T-helper 17 cell (primary cell): ENCODE measurements around the gene MCTP1. TPM values are rescaled to one million over a fixed set of nuclear protein-coding genes. Genes with fewer than 3 reads are reported as not detected.
A peak's percentile ranks its signal among the peaks of the same experiment; 100 is the strongest.
"Not testable (repeated sequence)": the region's sequence is repeated elsewhere in the genome, so short reads cannot be mapped to it uniquely, and the experiment has no call there.

Source experiments
- ATAC-seq: fragments of 150-1000 bp; cut with Tn5 transposase; 2 replicates; pipeline ENCODE4 v1.10.0; 2021; ENCODE audit warnings: mild to moderate bottlenecking, moderate library complexity
- DNase-seq, 3 donors: peaks; one replicate each; pipeline versions ENCODE4 v3.0.0 to v3.0.0-alpha.2; 2020 to 2021
- H3K9me3 ChIP-seq: one replicate; pipeline ENCODE4 v1.7.0; 2013; ENCODE audit warnings: low read length, mild to moderate bottlenecking; ENCODE audit not compliant: control insufficient read depth, poor library complexity, severe bottlenecking
- H3K27ac Mint-ChIP-seq: one replicate; pipeline ENCODE4 v1.8.0; 2022; ENCODE audit warnings: mild to moderate bottlenecking, moderate library complexity, mixed read lengths
- H3K27me3 Mint-ChIP-seq: one replicate; pipeline ENCODE4 v1.8.0; 2022; ENCODE audit warnings: mixed read lengths
- H3K36me3 Mint-ChIP-seq: one replicate; pipeline ENCODE4 v1.8.0; 2022; ENCODE audit warnings: low read depth, mixed read lengths
- H3K4me1 Mint-ChIP-seq: one replicate; pipeline ENCODE4 v1.8.0; 2022; ENCODE audit warnings: mild to moderate bottlenecking, mixed read lengths
- H3K4me3 Mint-ChIP-seq: one replicate; pipeline ENCODE4 v1.8.0; 2022; ENCODE audit warnings: mild to moderate bottlenecking, moderate library complexity, mixed read lengths
- total RNA-seq, 4 donors: library from RNA in 2 of 4; stranded (reverse) in 2 of 4; gene quantifications; one replicate each; pipeline ENCODE4 v1.2.3 and lab custom pipeline; 2022 to 2026

The MCTP1 gene
- total RNA-seq, 2 donors from 2014 or later, result 2.0 to 14.8 TPM

DNA sequence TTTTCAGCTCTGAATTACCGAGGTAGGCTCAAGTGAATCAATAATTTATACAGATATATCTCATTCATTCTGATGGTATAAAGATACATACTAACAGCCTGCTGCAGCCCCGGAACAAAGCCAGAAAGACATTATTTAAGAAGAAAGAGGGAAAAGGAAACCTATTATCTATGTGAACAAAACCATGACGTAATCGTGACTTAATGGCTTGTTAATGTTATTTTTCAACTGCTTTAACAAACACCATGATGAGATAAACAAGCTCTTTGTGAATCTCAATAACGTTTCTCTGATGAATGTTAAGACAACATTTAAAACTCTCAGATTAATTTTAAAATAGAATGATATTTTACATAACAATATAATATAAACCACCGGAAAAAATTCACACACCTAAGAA is 429.4 kb downstream of the MCTP1 start:
- H3K27me3 Mint-ChIP-seq, result peaks cover 14% of the 10 kb centered on the region
- H3K36me3 Mint-ChIP-seq, result no peaks in the 10 kb centered on the region
- no peak overlapping the region for H3K4me3 Mint-ChIP-seq
- no peak overlapping the region for H3K27ac Mint-ChIP-seq
- DNase-seq, result no peak
- no peaks in the 10 kb centered on the region for H3K4me1 Mint-ChIP-seq
- H3K9me3 ChIP-seq, result no peaks in the 10 kb centered on the region
- no peak for ATAC-seq

DNA sequence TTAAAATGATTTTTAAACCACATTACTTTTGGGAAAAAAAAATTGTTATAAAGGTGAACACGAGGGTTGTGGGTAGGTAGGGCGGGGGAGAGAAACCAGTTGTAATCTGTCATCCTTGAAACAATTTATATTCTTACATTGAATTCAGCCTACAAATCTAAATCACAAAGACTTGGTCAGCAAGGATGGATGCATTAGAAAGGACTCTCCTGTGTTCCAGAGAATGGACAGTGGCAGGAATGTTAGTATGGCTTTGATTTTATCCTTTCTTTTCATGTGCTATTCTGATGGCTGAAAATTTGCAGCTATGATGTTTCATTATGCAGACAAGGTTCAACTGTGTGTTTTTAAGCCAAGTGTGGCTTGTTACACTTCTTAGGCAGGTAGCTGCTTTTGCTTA is 431.8 kb downstream of the MCTP1 start:
- DNase-seq, result no peak
- ATAC-seq, result no peak
- Mint-ChIP-seq H3K27ac (no peak overlapping the region), H3K4me3 (no peak overlapping the region), H3K4me1 (peaks cover 4% of the 10 kb centered on the region), H3K27me3 (peaks cover 10% of the 10 kb centered on the region), H3K36me3 (no peaks in the 10 kb centered on the region)
- no peaks in the 10 kb centered on the region for H3K9me3 ChIP-seq

DNA sequence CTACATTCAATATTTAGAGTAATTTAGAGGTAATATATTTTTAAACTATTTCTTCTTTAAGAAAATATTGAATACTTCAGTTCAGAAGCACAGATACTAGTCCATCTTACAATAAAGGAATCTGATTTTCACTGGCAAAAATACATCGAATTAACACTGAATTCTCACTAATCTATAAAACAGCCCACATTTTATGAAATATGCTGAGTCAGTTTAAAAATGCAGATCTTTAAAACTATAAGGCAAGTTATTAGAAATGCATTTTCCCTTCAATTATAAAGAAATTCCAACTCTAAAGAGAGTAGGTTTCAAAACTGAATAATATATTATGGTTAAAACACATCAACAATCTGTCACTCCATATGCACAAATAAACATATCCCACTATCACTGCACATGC is 433.9 kb downstream of the MCTP1 start:
- Mint-ChIP-seq H3K4me1 (peaks cover 12% of the 10 kb centered on the region), H3K27ac (no peak overlapping the region), H3K4me3 (no peak overlapping the region), H3K36me3 (no peaks in the 10 kb centered on the region), H3K27me3 (peaks cover 24% of the 10 kb centered on the region)
- H3K9me3 ChIP-seq, result no peaks in the 10 kb centered on the region
- ATAC-seq, result no peak
- no peak for DNase-seq

DNA sequence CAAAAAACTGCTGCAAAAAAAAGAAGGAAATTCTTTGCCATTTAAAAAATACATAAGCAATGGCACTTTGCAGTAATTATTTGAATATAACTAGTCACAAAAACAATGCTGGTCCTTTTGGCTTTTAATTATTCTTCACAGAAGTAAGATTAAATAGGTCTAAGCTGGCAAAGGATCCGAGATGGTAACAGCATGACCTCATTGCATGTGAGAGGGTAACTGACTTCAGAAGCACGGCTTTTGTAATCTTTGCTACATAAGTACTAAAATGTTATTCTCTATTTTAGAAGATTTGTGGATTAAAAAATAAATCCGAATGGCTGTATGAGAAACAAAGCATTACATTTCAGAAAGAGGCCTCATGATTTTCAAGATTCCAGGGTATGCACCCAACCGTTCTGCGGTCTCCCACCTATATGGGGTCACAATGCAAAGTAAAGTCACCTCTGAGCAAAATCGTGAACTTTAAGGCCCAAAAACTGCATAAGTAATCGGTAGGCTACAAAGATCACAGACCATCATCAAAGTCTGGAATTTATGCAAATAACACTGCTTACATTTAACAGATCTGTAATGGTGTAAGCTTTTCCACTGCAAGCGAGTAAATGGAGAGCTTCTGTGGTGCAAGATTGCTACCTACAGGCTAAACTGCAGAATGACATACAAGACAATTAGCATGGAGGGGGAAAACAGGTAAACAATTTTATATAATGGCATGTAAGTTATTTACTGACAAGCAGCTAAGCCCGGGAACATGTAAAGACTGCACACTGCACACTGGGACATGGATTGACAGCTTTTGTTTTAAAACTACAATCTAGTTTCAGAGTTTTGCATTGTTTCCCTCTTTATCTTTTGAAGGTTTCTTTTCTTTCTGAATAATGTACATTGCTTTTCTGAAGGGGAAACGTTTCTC is 434.8 kb downstream of the MCTP1 start:
- ATAC-seq (peak; percentile 86), DNase-seq (no peak)
- Mint-ChIP-seq H3K4me1 (peaks cover 13% of the 10 kb centered on the region), H3K27ac (no peak overlapping the region), H3K27me3 (peaks cover 24% of the 10 kb centered on the region), H3K36me3 (no peaks in the 10 kb centered on the region), H3K4me3 (no peak overlapping the region)
- H3K9me3 ChIP-seq, result no peaks in the 10 kb centered on the region

DNA sequence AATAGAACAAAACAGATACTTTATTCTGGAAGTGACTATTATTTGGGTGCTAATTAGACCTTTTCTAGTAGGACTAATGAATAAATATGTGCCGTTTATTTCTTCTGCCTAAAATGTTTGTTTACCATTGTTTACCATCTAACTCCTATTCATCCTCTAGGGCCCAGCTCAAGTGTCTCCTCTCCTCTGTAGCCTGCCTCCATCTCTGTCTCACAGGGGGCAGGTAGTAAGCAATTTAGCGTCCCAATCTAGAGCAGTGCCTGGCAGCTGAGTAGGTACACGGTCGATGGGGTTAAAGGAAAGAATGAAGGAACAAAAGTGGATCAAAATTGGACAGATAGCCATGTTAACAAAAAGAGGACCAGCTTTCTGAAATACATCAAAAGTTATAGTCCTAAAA is 435.6 kb downstream of the MCTP1 start:
- DNase-seq, result no peak
- H3K9me3 ChIP-seq, result no peaks in the 10 kb centered on the region
- no peaks in the 10 kb centered on the region for H3K36me3 Mint-ChIP-seq
- no peak for ATAC-seq
- no peak overlapping the region for H3K4me3 Mint-ChIP-seq
- peaks cover 13% of the 10 kb centered on the region for H3K4me1 Mint-ChIP-seq
- peaks cover 24% of the 10 kb centered on the region for H3K27me3 Mint-ChIP-seq
- H3K27ac Mint-ChIP-seq, result no peak overlapping the region

DNA sequence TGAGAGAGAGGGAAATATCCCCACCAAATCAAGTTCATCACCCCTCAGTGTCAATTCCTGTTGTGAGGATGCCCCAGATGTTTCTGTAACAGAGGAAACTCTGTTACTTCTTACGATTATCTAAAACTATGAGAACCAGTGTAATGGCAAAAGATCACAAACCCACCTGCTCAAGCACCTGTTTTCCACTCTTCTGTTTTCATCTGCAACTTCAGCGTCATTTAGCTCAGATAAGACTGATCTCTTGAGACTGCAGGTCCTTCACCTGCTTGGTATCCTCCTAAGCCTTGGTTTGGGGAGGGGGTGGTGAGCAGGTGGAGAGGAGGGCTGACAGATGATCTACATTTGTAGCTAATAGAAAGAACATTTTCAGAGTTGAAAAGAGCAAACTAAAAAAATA is 437.2 kb downstream of the MCTP1 start:
- Mint-ChIP-seq H3K4me3 (no peak overlapping the region), H3K4me1 (peaks cover 13% of the 10 kb centered on the region), H3K27ac (peak overlapping the region; percentile 59), H3K36me3 (peaks cover 4% of the 10 kb centered on the region), H3K27me3 (peaks cover 34% of the 10 kb centered on the region)
- no peaks in the 10 kb centered on the region for H3K9me3 ChIP-seq
- DNase-seq (no peak), ATAC-seq (no peak)

DNA sequence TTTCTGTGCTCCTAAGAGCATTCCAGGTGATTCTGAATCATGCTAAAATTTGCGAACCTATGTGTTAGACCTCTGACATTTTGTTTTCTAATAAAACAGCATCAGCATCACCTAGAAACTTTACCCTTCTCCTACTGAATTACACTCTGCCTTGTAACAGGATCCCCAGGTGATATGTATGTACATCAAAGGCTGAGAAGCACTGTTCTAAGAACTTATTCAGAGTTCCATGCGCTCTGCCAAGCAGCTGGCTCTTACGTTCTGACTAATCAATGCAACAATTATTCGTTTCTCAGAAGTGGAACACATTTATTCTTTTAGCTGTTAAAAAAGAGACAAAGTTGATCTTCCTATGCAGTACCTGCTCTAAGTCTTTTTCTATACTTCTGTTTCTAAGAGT is 437.9 kb downstream of the MCTP1 start:
- peaks cover 13% of the 10 kb centered on the region for H3K4me1 Mint-ChIP-seq
- H3K36me3 Mint-ChIP-seq, result peaks cover 4% of the 10 kb centered on the region
- DNase-seq, result no peak
- no peak overlapping the region for H3K4me3 Mint-ChIP-seq
- no peak for ATAC-seq
- no peaks in the 10 kb centered on the region for H3K9me3 ChIP-seq
- H3K27ac Mint-ChIP-seq, result peak overlapping the region; percentile 59
- peaks cover 34% of the 10 kb centered on the region for H3K27me3 Mint-ChIP-seq

DNA sequence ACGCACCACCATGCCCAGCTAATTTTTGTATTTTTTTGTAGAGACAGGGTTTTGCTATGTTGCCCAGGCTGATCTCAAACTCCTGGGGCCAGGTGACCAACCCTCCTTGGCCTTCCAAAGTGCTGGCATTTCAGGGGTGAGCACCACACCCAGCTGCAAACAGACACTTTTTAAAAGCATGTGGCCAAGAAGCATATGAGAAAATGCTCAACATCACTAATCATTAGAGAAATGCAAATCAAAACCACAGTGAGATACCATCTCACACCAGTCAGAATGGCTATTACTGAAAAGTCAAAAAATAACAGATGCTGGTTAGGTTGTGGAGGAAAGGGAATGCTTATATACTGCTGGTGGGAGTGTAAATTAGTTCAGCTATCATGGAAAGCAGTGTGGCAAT is 439.2 kb downstream of the MCTP1 start:
- Mint-ChIP-seq H3K27me3 (peaks cover 37% of the 10 kb centered on the region), H3K27ac (peak overlapping the region; percentile 29), H3K4me1 (peaks cover 13% of the 10 kb centered on the region)
- H3K4me3 Mint-ChIP-seq, H3K36me3 Mint-ChIP-seq, H3K9me3 ChIP-seq, DNase-seq, ATAC-seq: not testable (repeated sequence)

DNA sequence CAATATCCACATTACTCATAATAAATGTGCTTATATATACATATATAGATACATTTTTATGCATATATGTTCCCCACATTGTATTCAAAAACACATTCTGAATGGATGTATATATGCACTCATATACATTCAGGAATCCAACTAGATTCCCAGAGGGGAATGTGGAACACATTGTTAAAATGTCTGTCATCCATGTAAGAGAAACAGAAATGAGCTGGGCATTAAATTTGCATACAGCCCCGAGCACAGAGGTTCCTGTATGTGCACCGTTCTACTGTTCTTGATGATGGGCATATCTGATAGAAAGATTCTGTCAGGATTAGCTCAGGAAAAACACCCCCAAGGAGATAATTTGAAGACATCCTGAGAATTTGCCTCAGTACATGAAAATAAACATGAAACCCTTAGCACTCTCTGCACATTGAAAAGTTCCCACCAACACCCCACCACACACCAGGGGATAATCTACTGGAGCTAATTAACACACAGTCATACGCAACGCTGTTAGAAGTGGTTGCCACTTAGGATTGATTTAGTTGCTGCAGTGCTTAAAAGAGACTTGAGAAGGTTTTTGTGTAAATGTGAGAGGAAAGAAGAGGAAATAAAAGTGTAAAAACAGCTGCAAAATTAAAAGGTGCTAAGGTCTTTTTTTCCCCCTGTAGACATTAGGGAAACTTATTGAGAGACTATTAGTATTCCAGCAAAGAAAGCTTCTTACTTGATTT is 443.1 kb downstream of the MCTP1 start:
- peaks cover 32% of the 10 kb centered on the region for H3K27me3 Mint-ChIP-seq
- H3K36me3 Mint-ChIP-seq, result peaks cover 4% of the 10 kb centered on the region
- DNase-seq (no peak), ATAC-seq (no peak)
- no peak overlapping the region for H3K27ac Mint-ChIP-seq
- H3K4me1 Mint-ChIP-seq, result peaks cover 4% of the 10 kb centered on the region
- no peaks in the 10 kb centered on the region for H3K9me3 ChIP-seq
- H3K4me3 Mint-ChIP-seq, result no peak overlapping the region

DNA sequence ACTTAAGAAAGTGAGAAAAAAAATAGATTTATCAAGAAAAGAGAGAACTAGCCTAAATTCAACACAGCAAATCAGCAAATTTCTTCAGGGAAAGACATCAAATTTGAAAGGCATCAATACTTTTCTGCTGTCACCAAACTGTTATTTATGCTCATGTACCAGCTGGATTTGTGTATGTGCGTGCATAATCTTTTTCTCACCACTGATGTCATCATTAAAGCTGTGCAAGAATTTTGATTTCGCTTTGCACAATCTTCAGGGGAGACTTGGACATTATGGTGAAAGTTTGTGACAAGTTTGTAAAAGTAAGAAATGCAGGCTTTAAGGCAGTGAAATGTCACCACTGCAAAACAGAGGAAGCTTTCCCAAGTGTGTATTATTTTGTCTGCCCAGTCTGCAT is 451.0 kb downstream of the MCTP1 start:
- ATAC-seq, result no peak
- H3K27ac Mint-ChIP-seq, result no peak overlapping the region

DNA sequence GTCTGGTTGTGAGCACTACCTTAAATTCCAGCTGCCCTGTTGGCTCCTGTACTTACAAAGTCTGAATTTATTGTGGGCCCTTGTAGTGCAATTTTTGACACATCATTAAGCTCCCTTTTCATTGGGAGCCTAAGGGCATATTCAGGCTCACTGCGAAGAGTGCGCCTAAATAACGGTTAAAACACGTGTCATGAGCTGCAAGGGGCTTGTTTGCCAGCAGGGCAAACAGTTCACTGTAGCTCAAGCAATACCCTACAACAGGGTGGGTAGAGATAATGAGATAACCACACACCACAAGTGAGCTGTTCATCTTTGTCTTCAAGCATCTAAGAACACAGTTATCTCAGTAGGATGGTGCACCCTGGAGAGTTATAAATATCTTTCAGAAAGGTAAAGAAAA is 452.2 kb downstream of the MCTP1 start:
- ATAC-seq, result no peak
- no peak overlapping the region for H3K4me3 Mint-ChIP-seq
- no peaks in the 10 kb centered on the region for H3K9me3 ChIP-seq

More for the DNA sequence above, 451.0 kb downstream of the MCTP1 start:
- no peaks in the 10 kb centered on the region for H3K9me3 ChIP-seq
- Mint-ChIP-seq H3K4me1 (no peaks in the 10 kb centered on the region), H3K4me3 (no peak overlapping the region), H3K36me3 (peaks cover 2% of the 10 kb centered on the region), H3K27me3 (peaks cover 25% of the 10 kb centered on the region)
- DNase-seq, result no peak

DNA sequence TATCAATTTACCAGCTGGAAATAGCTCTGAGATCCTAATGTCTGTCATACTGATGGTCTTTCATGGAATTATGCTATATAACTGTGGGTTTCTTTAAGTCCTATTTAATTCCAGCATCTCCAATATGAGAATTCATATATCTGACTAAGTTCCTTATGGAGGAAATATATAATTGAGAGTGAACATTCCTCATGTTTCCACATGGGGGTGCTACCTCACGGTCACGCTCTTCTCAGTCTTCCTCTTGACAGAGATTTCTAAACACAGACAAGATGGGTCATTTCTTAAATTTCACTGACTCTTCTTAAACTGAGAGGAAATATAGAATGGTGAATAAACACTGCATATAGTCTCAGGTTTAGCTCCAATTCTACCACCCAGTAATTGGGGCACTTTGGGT is 454.4 kb downstream of the MCTP1 start:
- DNase-seq (no peak), ATAC-seq (no peak)
- H3K4me3 Mint-ChIP-seq, result no peak overlapping the region
- peaks cover 43% of the 10 kb centered on the region for H3K27me3 Mint-ChIP-seq
- H3K4me1 Mint-ChIP-seq, result no peaks in the 10 kb centered on the region
- peaks cover 2% of the 10 kb centered on the region for H3K36me3 Mint-ChIP-seq
- H3K9me3 ChIP-seq, result no peaks in the 10 kb centered on the region
- H3K27ac Mint-ChIP-seq, result no peak overlapping the region

More for the DNA sequence above, 452.2 kb downstream of the MCTP1 start:
- Mint-ChIP-seq H3K36me3 (peaks cover 2% of the 10 kb centered on the region), H3K27ac (no peak overlapping the region), H3K4me1 (no peaks in the 10 kb centered on the region), H3K27me3 (peaks cover 33% of the 10 kb centered on the region)
- no peak for DNase-seq

DNA sequence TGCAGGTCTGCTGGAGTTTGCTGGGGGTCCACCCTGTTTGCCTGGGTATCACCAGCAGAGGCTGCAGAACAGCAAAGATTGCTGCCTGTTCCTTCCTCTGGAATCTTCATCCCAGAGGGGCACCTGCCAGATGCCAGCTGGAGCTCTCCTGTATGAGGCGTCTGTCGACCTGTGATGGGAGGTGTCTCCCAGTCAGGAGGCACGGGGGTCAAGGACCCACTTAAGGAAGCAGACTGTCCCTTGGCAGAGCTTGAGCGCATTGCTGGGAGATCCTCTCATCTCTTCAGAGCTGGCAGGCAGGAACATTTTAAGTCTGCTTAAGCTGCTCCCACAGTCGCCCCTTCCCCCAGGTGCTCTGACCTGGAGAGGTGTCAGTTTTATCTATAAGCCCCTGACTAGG is 456.7 kb downstream of the MCTP1 start:
- not testable (repeated sequence) for H3K4me1 Mint-ChIP-seq, H3K36me3 Mint-ChIP-seq, DNase-seq, ATAC-seq, H3K27ac Mint-ChIP-seq, H3K9me3 ChIP-seq, H3K4me3 Mint-ChIP-seq
- peaks cover 34% of the 10 kb centered on the region for H3K27me3 Mint-ChIP-seq
